OCI-LY3 (cell line): ENCODE measurements around the gene SLAMF7.
A peak's percentile ranks its signal among the peaks of the same experiment; 100 is the strongest.
"Not testable (repeated sequence)": the region's sequence is repeated elsewhere in the genome, so short reads cannot be mapped to it uniquely, and the experiment has no call there.

Source experiments
- H2AFZ ChIP-seq: fragments of 200-600, 300-600 bp; shearing (Covaris generic); 2 replicates; pipeline ENCODE4 v1.6.0; 2014; ENCODE audit warnings: antibody characterized with exemption, low read depth, low read length
- H3K27ac ChIP-seq: fragments of 200-600, 300-600 bp; sonication (generic); 2 replicates; pipeline ENCODE4 v1.5.1; 2014; ENCODE audit warnings: mild to moderate bottlenecking, low read length, moderate library complexity, mixed read lengths
- H3K27me3 ChIP-seq: fragments of 200-600, 300-600 bp; sonication (generic); 2 replicates; pipeline ENCODE4 v1.6.1; 2014; ENCODE audit warnings: low read depth, low read length, mixed read lengths
- H3K36me3 ChIP-seq: fragments of 200-600, 300-600 bp; sonication (generic); replicated peaks from 2 replicates; pipeline ENCODE3; 2014; ENCODE audit warnings: low read depth, low read length, mixed read lengths
- H3K4me1 ChIP-seq: fragments of 300-600, 200-600 bp; sonication (generic); 2 replicates; pipeline ENCODE4 v1.6.1; 2014; ENCODE audit warnings: low read length, mixed read lengths
- H3K4me2 ChIP-seq: fragments of 200-600, 300-600 bp; sonication (generic); 2 replicates; pipeline ENCODE4 v1.6.1; 2014; ENCODE audit warnings: low read length, mixed read lengths
- H3K4me3 ChIP-seq: fragments of 300-600, 200-600 bp; sonication (generic); 2 replicates; pipeline ENCODE4 v1.5.1; 2014; ENCODE audit warnings: antibody characterized with exemption, mild to moderate bottlenecking, low read length, moderate library complexity
- H3K79me2 ChIP-seq: fragments of 300-600, 200-600 bp; shearing (Covaris generic); 2 replicates; pipeline ENCODE4 v1.6.1; 2014; ENCODE audit warnings: mild to moderate bottlenecking, low read length, mixed read lengths
- H3K9ac ChIP-seq: fragments of 300-600, 200-600 bp; shearing (Covaris generic); 2 replicates; pipeline ENCODE4 v1.6.0; 2014; ENCODE audit warnings: mild to moderate bottlenecking, low read length, moderate library complexity
- H3K9me3 ChIP-seq: fragments of 200-600, 300-600 bp; shearing (Covaris generic); 2 replicates; pipeline ENCODE4 v1.6.1; 2014; ENCODE audit warnings: low read length, mixed read lengths; ENCODE audit not compliant: insufficient read depth
- H4K20me1 ChIP-seq: fragments of 200-600, 300-600 bp; sonication (generic); 2 replicates; pipeline ENCODE4 v1.6.1; 2016; ENCODE audit warnings: low read length, mixed read lengths; ENCODE audit not compliant: insufficient read depth
- CTCF ChIP-seq: fragments of 200-600, 300-600 bp; sonication (generic); IDR thresholded peaks from 2 replicates; pipeline ENCODE4 v1.5.1; 2014; ENCODE audit warnings: antibody characterized with exemption, low read length, low read depth
- EZH2phosphoT487 ChIP-seq: fragments of 200-600 bp; shearing (Covaris generic); IDR thresholded peaks from 2 replicates; pipeline ENCODE4 v1.6.1; 2018; ENCODE audit warnings: antibody characterized with exemption, mixed run types, low read depth

SLAMF7 gene

GRCh38 chr1:160780398-160780755 lies 41.3 kb downstream of the SLAMF7 start:
- H3K9ac ChIP-seq, result no peak overlapping the region

GRCh38 chr1:160781186-160781766 lies 42.2 kb downstream of the SLAMF7 start:
- Histone ChIP-seq H3K9me3 (no peaks in the 10 kb centered on the region), H3K27me3 (no peaks in the 10 kb centered on the region), H4K20me1 (no peaks in the 10 kb centered on the region), H2AFZ (no peak overlapping the region), H3K27ac (peak overlapping the region; percentile 73), H3K4me3 (no peak overlapping the region), H3K36me3 (no peaks in the 10 kb centered on the region), H3K4me2 (no peak overlapping the region), H3K9ac (peak overlapping the region; percentile 28; the same call in 1 of the 2 replicates), H3K79me2 (no peaks in the 10 kb centered on the region), H3K4me1 (peaks cover 50% of the 10 kb centered on the region)
- no peak for TF ChIP-seq EZH2phosphoT487
- no peak for TF ChIP-seq CTCF

More at GRCh38 chr1:160780398-160780755, 41.3 kb downstream of the SLAMF7 start:
- H3K9me3 ChIP-seq, result no peaks in the 10 kb centered on the region
- H3K79me2 ChIP-seq, result no peaks in the 10 kb centered on the region
- no peaks in the 10 kb centered on the region for H4K20me1 ChIP-seq
- H3K4me3 ChIP-seq, result no peak overlapping the region
- H3K4me1 ChIP-seq, result peaks cover 59% of the 10 kb centered on the region
- no peaks in the 10 kb centered on the region for H3K36me3 ChIP-seq
- H3K27me3 ChIP-seq, result no peaks in the 10 kb centered on the region
- H3K4me2 ChIP-seq, result no peak overlapping the region
- TF ChIP-seq EZH2phosphoT487 (no peak), CTCF (no peak)
- no peak overlapping the region for H2AFZ ChIP-seq
- H3K27ac ChIP-seq, result no peak overlapping the region

GRCh38 chr1:160781914-160782689 lies 43.1 kb downstream of the SLAMF7 start:
- peak overlapping the region; percentile 32 for H3K4me3 ChIP-seq
- peak overlapping the region; percentile 49 for H2AFZ ChIP-seq
- peak overlapping the region; percentile 73 for H3K27ac ChIP-seq
- H3K9me3 ChIP-seq, result no peaks in the 10 kb centered on the region
- H3K36me3 ChIP-seq, result no peaks in the 10 kb centered on the region
- peak overlapping the region; percentile 28; the same call in 1 of the 2 replicates for H3K9ac ChIP-seq
- H3K4me2 ChIP-seq, result peak overlapping the region; percentile 67
- no peaks in the 10 kb centered on the region for H4K20me1 ChIP-seq
- TF ChIP-seq EZH2phosphoT487, result no peak
- TF ChIP-seq CTCF, result no peak
- H3K79me2 ChIP-seq, result no peaks in the 10 kb centered on the region
- no peaks in the 10 kb centered on the region for H3K27me3 ChIP-seq
- H3K4me1 ChIP-seq, result peaks cover 42% of the 10 kb centered on the region

- Histone ChIP-seq H3K4me2 (peak overlapping the region; percentile 67), H3K9ac (peak overlapping the region; percentile 28; the same call in 1 of the 2 replicates), H3K27ac (peak overlapping the region; percentile 73), H3K4me1 (peaks cover 34% of the 10 kb centered on the region), H3K4me3 (0 out of 2 replicates have a peak overlapping the region, but pooled peaks have one; percentile 32)
- H3K36me3 ChIP-seq, H3K9me3 ChIP-seq, H4K20me1 ChIP-seq, H3K27me3 ChIP-seq, H3K79me2 ChIP-seq, H2AFZ ChIP-seq: not testable (repeated sequence)
These were observed 44.1 kb downstream of the SLAMF7 start for GRCh38 chr1:160782988-160783765.
